ENCODE data around the gene HNRNPA1. TPM values are rescaled to one million over a fixed set of nuclear protein-coding genes. Genes with fewer than 3 reads are reported as not detected.

The HNRNPA1 gene
- total RNA-seq, 1 donor from 2014 or later, result 598 TPM

DNA sequence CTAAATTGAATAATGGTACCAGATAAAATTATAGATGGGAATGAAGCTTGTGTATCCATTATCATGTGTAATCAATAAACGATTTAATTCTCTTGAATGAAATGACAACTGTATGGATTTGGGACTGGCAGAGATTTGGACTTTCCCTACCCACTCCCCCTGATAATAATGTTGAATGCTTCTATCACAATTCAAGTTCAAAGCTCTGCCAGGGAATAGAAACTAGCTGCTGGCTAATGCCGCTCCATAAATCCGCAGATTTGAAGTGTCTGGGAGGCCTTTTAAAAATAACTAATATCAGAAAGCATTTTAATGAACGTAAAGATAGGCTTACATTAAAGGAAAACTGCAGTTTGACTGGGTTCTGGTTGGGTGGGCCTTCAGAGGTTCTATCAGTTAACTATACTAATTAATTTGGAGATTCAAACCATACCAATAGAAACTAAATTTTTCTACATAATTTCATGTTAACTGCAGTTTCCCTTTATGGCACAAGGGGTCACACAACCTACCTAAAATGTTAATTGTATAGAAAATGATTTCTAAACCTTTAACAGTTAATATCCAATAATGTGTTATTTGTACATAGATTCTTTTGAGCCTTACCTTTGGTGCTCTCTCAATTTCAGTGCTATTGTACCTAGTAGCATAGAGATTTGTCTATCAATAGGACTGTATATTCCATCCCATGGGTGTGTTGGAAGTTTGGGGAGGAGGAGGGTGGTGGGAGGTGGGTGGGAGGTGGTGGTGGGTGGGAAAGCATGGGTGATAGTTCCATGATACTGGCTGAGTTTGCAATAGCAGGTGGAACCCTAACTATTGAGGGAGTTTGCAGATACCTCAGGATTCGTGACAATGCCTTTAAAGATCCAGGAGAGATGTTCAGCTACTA lies 4.9 kb downstream of the HNRNPA1 start:
- DNase-seq, result no peak
- no peak overlapping the region for H3K4me3 ChIP-seq
- TF ChIP-seq, protein P1, sequence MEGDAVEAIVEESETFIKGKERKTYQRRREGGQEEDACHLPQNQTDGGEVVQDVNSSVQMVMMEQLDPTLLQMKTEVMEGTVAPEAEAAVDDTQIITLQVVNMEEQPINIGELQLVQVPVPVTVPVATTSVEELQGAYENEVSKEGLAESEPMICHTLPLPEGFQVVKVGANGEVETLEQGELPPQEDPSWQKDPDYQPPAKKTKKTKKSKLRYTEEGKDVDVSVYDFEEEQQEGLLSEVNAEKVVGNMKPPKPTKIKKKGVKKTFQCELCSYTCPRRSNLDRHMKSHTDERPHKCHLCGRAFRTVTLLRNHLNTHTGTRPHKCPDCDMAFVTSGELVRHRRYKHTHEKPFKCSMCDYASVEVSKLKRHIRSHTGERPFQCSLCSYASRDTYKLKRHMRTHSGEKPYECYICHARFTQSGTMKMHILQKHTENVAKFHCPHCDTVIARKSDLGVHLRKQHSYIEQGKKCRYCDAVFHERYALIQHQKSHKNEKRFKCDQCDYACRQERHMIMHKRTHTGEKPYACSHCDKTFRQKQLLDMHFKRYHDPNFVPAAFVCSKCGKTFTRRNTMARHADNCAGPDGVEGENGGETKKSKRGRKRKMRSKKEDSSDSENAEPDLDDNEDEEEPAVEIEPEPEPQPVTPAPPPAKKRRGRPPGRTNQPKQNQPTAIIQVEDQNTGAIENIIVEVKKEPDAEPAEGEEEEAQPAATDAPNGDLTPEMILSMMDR (IDR thresholded peaks at IDR 0.05), result peak; percentile 15
- peaks cover 76% of the 10 kb centered on the region for H3K36me3 ChIP-seq
- H3K4me1 ChIP-seq, result peaks cover 66% of the 10 kb centered on the region
- intact Hi-C loops (cut with DNase I), result no loop called here
- H3K27ac ChIP-seq, result no peak overlapping the region
- no peak for ATAC-seq
- no peaks in the 10 kb centered on the region for H3K27me3 ChIP-seq (ENCODE audit: low read depth)
- no peaks in the 10 kb centered on the region for H3K9me3 ChIP-seq

DNA sequence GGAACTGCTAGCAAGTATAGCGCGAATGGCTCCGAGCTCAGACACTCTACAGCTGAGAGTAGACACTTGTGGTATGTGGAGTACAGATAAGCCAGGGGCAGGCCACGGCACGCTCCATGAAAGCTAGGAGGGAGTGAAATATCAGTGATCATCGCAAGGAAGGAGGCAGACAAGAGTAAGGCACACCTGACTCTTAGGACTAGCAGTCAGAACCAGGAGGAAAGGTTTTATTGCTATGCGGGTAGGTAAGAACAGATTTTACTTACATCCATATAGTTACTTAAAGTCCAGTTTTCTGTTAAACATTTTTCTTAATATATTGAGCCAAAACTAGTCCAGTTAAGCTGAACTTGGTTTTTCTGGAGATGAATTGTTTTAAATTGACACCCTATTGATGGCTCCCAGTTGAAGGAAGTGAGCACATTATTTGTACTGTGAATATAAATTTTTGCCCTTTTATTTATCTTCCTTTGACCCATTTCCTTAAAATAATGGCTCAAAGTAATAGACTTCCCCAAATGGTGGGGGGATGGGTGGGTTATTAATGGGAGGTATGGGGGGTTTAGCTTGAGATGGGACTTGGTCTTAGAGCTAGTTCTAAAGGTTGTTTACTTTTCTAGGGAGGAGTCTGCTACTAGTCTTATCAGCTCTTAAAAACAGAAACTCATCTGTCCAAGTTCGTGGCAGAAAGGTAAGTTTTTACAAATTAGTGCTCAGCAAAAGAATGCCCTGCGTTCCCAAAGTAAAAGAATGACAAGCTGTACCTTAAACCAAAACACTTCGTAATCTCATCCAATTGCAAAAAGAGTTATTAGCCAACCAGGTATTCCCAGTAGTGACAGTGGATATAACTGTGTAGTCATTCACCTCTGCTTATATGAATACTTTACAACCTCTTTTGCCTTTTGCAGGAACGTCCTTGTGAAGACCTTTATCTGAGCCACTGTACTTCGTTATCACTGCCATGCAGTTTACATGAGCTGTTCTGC lies 5.8 kb downstream of the HNRNPA1 start:
- peaks cover 66% of the 10 kb centered on the region for H3K4me1 ChIP-seq
- intact Hi-C loops (cut with DNase I), result no loop called here

DNA sequence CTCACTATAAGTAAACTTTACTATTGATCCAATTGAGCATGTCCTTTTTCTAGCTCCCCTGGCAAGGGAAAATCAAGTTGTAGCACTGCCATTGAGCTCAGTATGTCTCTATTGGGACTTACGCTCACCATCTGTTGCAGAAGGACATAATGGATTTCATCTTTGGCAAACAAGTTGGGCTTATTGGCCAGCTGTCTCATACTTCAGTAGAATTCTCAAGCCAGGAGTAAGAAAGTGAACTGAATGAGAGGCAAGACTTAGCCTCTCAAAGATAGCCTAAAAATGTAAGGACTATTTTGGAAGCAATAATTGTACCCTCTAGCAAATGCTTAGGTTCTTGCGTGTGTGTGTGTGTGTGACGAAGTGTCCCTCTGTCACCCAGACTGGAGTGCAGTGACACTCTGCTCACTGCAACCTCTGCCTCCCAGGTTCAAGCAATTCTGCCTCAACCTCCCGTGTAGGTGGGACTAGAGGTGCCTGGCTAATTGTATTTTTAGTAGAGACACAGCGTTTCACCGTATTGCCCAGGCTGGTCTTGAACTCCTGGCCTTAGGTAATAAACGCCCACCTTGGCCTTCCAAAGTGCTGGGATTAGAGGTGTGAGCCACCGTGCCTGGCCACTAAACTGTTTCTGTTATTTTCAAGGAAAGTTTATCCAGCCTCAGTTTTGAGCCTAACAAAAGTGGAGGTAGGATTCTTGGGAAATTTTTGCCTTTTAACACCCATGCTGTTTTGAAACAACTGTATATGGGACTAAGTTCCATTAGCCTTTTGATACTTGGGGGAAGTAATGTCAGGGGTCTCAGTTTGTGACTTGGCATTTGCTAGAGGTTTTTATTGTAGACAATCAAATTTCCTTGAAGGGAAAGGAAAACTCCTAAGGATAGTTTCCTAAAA lies 7.0 kb downstream of the HNRNPA1 start:
- H3K36me3 ChIP-seq, result peaks cover 64% of the 10 kb centered on the region
- no peaks in the 10 kb centered on the region for H3K27me3 ChIP-seq (ENCODE audit: low read depth)
- H3K27ac ChIP-seq, result no peak overlapping the region
- H3K4me1 ChIP-seq, result peaks cover 54% of the 10 kb centered on the region
- ATAC-seq (no peak), DNase-seq (no peak)
- no peak overlapping the region for H3K4me3 ChIP-seq
- intact Hi-C loops (cut with DNase I), result no loop called here
- no peaks in the 10 kb centered on the region for H3K9me3 ChIP-seq
- TF ChIP-seq, protein P1 (IDR thresholded peaks at IDR 0.05), result no peak

More for the DNA sequence above, 5.8 kb downstream of the HNRNPA1 start:
- no peaks in the 10 kb centered on the region for H3K9me3 ChIP-seq
- TF ChIP-seq, protein P1 (IDR thresholded peaks at IDR 0.05), result no peak
- no peak overlapping the region for H3K4me3 ChIP-seq
- no peak for DNase-seq
- H3K36me3 ChIP-seq, result peaks cover 74% of the 10 kb centered on the region
- peak; percentile 50 for ATAC-seq
- H3K27ac ChIP-seq, result no peak overlapping the region
- no peaks in the 10 kb centered on the region for H3K27me3 ChIP-seq (ENCODE audit: low read depth)

DNA sequence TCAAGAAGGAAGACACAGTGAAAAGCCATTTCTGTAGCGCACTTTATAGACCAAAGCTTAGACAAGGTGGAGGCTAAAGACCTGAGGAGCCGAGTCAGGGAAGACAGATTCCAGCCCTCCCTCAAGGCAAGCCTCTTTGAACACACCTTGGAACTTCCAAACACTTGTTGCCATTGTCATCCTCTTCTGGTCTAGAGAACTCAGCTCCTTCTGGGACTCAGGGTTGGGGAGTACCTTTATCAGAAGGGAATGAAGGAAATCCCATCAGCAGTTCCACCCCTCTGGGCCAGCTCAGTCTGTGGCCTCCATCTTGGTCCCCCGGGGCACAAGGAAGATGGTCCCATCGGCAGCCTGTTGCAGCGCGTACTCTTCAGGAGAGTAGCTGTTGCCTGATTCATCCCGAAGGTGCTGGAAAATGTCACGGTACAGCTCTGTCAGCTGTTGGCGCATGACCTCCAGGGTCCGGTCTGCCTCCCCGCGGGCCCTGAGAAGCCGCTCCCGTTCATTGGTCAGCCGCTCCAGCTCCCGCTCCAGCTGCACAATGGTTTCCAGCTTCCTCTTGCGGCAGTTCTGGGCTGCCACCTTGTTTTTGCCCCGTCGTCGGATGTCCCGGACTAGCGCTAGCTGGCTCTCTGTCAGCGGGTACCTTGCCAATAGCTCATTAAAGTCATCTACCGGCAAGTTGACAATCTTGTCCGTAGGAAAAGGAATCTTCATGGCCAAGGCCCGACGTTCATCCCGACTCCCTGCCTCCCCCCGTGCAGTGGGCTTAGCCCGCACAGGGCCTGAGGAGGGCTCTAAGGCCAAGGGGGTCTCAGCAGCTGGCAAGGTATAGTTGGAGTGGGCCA lies 11.8 kb downstream of the HNRNPA1 start:
- Histone ChIP-seq H3K9me3 (no peaks in the 10 kb centered on the region), H3K27me3 (ENCODE audit: low read depth) (no peaks in the 10 kb centered on the region), H3K4me3 (no peak overlapping the region), H3K27ac (no peak overlapping the region), H3K36me3 (peaks cover 21% of the 10 kb centered on the region), H3K4me1 (peaks cover 15% of the 10 kb centered on the region)
- DNase-seq (no peak), ATAC-seq (no peak)
- intact Hi-C loops (cut with DNase I), result no loop called here
- TF ChIP-seq, protein P1 (IDR thresholded peaks at IDR 0.05), result no peak

All from lower lobe of right lung (tissue), 2 donors.